Endometrial microvascular endothelial cells (primary cell): ENCODE results near the gene AGFG1. TPM values are rescaled to one million over a fixed set of nuclear protein-coding genes. Genes with fewer than 3 reads are reported as not detected.

Experiments
- in situ Hi-C: cut with HindIII; loops from 2 replicates; pipeline ENCODE4 v1.10.0; 2017; ENCODE audit warnings: low sequenced_read_pairs, low pct_unique_long_range_greater_than_20kb; ENCODE audit errors: inconsistent ontology term
- total RNA-seq: library from RNA; depleted of rRNA; stranded (reverse); fragments of >200 nt; gene quantifications from one replicate; pipeline ENCODE4 v1.2.3, GENCODE V29; 2015; ENCODE audit errors: inconsistent ontology term

Gene AGFG1, protein sequence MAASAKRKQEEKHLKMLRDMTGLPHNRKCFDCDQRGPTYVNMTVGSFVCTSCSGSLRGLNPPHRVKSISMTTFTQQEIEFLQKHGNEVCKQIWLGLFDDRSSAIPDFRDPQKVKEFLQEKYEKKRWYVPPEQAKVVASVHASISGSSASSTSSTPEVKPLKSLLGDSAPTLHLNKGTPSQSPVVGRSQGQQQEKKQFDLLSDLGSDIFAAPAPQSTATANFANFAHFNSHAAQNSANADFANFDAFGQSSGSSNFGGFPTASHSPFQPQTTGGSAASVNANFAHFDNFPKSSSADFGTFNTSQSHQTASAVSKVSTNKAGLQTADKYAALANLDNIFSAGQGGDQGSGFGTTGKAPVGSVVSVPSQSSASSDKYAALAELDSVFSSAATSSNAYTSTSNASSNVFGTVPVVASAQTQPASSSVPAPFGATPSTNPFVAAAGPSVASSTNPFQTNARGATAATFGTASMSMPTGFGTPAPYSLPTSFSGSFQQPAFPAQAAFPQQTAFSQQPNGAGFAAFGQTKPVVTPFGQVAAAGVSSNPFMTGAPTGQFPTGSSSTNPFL
- total RNA-seq, result 104 TPM

DNA sequence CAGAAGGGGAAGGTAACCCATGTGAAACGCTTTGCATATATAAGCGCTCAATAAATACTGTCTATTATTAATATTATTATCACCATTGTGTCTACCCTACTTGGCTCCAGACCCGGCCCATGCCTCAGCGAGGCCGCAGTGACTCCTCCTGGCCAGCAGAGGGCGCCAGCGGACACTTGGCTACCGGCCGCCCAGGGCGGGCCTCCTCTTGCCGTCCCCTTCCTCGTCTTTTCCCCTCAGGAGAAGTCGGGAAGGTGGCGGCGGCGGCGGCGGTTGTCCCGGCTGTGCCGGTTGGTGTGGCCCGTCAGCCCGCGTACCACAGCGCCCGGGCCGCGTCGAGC lies at the start of gene AGFG1:
Gene AGFG1, plus strand, starts transcription at position 233 of the 341 bp plus-strand sequence. CDS start 266 bp downstream, outside the sequence.
- in situ Hi-C loops, result no loop called here

GRCh38 chr2:227423656-227424499 lies 48.1 kb upstream of the AGFG1 start:
- in situ Hi-C loops, result no loop called here

- in situ Hi-C loops, result no loop called here
Observed at GRCh38 chr2:227428731-227429285, 43.1 kb upstream of the AGFG1 start.

GRCh38 chr2:227430639-227431038 lies 41.3 kb upstream of the AGFG1 start:
- in situ Hi-C loops, result no loop called here

GRCh38 chr2:227433171-227433570 lies 38.8 kb upstream of the AGFG1 start:
- in situ Hi-C loops, result no loop called here

DNA sequence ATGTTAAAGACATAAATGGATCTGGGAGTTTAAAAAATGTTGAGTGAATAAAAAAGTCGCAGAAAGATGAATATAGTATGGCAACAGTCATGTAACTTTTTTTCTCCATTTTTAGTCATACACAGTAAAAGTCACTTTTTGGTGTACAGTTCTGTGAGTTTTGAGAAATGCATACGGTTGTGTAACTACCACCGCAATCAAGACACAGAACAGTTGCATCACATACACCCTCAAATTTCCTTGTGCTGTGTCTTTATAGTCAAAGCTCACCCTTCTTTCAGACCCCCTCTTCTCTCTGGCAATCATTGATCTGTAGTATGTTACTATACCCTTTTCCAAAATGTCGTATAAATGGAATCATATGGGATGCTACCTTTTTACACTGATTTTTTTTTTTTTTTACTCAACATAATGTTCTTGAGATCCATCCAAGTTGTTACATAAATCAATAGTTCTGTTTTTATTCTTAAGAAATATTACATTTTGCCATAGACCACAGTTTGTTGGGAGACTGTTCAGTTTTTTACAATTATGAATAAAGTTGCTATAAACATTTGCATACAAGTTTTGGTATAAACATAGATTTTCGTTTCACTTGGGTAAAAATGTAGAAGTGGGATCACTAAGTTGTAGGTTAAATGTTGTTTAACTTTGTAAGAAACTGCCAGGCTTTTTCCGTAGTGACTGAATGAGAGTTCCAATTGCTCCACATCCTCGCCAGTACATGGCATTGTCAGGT lies 35.4 kb upstream of the AGFG1 start:
- in situ Hi-C loops, result no loop called here

DNA sequence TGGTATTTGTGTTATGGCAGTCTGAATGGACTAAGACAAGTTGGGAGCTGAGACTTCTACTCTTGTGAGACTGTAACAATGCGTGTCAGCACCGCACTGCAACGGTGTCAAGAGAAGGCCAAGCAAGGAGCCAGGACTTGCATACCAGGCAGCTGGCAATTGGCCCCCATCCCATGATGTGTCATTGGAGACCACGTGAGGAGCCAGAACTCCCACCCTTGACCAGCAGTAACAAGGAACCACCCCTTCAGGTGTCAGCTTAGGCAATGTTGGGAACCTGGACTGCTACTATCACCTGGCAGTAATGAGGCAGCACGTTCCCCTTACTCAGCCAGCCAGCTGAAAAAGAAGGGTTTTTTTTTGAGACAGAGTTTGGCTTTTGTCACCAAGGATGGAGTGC lies 32.7 kb upstream of the AGFG1 start:
- in situ Hi-C loops, result no loop called here

GRCh38 chr2:227442639-227443038 lies 29.3 kb upstream of the AGFG1 start:
- in situ Hi-C loops, result no loop called here

DNA sequence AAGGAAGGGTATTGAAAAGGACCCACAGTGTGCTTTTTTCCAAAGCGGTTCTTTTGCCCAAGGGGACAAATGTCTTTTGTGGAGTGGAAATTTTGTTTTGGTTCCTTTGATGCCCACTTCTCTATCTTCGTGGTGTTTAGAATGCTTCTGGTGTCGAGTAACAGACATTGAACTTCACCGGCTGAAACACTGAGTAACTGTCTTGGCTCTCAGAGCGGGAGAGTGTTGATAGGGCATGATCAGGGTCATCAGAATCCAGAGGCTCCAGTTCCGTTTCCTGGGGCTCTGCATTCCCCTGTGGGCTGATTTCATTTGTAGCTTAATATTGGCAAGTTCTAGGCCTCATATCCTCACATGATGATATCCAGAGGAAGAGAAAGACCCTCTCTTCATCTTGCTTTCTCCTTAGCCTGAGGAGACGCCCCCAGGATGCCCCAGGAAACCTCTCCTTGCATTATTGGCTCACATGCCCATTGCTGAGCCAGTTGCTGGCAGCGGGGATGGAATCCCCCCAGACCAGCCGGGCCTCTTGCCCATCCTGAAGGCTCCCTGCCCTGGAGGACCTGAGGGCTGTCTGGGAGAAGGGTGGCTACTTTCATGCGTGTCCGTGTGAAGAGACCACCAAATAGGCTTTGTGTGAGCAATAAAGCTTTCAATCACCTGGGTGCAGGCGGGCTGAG lies 27.9 kb upstream of the AGFG1 start:
- in situ Hi-C loops, result no loop called here

DNA sequence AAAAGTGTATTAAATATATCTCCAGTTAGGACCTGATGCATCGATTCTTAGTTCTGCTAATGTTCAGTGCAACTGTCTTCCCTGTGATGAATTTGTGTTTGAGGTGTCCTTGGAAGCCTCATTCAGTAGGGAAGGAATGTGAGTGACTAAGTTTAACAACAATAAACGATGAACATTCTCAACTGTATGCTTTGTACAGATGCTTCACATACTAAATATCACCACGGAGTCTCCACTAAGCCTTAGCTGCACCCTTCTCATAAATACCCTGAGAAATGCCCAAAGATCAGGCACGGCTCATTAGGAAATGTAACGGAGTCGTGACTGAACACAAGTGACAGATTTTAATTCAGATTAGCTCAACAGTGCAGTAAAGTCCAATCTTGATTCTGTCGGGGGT lies 24.4 kb upstream of the AGFG1 start:
- in situ Hi-C loops, result no loop called here

DNA sequence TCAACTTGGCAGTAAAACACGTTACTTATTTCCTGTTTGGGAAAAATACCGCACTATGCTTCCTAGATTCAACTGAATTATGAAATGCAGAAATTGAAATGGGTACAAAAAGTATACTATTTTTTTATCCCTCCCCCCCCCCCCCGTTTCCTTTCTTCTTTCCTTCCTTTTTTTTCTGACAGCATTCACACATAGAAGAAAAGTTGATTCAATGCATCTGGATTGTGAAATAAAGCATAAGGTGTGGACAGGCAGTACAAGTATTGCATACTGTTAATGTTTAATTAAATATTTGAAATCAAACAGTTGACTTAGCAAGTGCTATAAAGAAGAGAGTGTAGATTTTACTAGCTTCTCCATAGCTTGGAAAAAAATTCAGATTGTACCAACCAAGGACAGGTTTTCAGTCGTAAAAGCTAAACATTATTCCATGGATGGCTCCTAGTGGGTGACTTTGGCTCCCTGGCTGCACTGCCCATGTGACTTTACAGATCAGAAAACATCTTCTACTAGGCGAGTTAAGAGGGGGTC lies 21.6 kb upstream of the AGFG1 start:
- in situ Hi-C loops, result no loop called here

DNA sequence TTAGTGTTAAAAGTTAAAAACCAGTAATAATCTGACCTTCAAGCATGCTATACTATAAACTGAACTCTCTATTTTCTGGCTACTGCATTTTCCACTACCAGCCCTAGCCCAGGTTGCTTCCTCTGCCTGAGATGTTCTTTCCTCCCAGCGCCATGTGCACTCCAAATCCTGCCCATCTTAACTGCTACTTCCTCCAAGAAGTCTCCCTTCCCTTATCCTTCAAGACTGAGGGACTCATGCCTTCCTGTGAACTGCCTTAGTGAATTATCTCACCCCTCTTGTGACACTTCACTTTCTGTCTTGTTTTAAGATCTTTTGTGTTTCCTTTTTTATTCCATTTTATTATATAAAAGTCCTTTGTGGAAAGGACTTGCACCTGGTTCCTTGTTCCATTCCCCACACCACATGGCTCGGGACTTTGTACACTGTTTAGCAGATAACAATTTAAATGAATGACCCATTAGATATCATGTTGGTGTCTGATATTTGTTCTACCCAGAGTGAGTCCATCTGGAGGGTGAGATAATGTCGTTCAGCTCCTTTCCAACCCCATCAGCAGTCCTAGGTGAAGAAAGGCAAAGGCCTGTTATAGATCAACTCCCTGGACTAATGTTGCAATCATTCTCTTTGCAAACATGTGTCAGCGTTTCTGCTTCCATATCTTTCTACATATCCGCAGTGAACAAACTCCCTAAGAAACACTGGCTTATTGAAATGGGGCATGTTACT lies 20.9 kb upstream of the AGFG1 start:
- in situ Hi-C loops, result no loop called here

GRCh38 chr2:227451655-227451992 lies 20.3 kb upstream of the AGFG1 start:
- in situ Hi-C loops, result no loop called here

DNA sequence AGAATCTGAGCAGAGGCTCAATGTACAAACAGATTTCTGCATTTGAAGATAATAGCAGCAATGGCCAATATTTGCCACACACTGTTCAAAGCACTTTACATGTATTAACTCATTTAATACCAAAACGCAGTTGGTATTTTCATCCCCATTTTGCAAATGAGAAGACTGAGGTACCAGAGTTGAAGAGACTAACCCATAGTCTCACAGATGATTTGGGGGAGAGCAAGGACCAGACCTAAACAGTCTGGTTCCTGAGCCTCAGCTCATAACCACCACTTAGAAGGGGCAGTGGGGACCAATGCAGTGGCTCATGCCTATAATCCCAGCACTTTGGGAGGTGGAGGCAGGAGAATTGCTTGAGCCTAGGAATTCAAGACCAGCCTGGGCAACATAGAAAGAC lies 18.1 kb upstream of the AGFG1 start:
- in situ Hi-C loops, result no loop called here

- in situ Hi-C loops, result no loop called here
Observed at GRCh38 chr2:227454323-227454860, 17.6 kb upstream of the AGFG1 start.

GRCh38 chr2:227455200-227455599 lies 16.8 kb upstream of the AGFG1 start:
- in situ Hi-C loops, result no loop called here

DNA sequence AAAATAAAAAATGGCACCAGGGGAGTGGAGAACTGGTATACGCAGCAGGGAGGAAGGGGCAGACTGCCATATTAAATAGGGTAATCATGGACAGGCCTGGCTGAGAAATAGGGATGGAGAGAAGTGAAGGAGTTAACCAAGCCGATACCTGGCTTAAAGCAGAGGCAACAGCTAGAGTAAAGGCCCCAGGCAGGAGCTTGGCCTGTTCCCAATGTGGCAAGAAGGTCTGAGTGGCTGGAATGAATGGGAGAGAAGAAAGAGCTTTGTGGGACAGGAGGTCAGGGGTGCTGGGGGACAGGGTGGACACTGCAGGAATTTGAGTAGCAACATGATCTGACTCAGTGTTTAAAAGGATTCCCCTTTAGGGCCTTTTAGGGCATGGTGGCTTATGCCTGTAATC lies 15.9 kb upstream of the AGFG1 start:
- in situ Hi-C loops, result no loop called here
